Measurements from ENCODE around the gene VSIG8. TPM values are rescaled to one million over a fixed set of nuclear protein-coding genes. Genes with fewer than 3 reads are reported as not detected.

The VSIG8 gene
- total RNA-seq, 1 donor = not detected

DNA sequence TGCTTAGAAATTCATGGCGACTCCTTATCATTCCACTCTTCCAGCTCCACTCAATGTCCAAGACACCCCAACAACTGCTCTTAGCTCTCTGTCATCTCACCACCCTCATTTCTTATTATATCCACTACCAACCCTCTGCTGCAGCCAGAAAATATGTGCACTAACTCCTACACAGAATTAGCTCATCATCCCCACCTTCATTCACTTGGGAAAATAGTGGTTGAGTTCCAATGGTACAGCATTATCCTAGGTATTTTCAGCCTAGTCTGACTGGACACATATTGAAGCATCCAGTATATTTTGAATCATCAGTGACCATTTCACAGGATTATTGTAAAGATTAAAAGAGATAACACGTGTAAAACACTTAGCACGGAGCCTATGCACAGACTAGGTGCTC lies 16.7 kb upstream of the VSIG8 start:
- no peak overlapping the region for H3K4me3 ChIP-seq (ENCODE audit: low read depth, low read length)
- DNase-seq (ENCODE audit: low read depth) = no peak
- TF ChIP-seq, protein P1, sequence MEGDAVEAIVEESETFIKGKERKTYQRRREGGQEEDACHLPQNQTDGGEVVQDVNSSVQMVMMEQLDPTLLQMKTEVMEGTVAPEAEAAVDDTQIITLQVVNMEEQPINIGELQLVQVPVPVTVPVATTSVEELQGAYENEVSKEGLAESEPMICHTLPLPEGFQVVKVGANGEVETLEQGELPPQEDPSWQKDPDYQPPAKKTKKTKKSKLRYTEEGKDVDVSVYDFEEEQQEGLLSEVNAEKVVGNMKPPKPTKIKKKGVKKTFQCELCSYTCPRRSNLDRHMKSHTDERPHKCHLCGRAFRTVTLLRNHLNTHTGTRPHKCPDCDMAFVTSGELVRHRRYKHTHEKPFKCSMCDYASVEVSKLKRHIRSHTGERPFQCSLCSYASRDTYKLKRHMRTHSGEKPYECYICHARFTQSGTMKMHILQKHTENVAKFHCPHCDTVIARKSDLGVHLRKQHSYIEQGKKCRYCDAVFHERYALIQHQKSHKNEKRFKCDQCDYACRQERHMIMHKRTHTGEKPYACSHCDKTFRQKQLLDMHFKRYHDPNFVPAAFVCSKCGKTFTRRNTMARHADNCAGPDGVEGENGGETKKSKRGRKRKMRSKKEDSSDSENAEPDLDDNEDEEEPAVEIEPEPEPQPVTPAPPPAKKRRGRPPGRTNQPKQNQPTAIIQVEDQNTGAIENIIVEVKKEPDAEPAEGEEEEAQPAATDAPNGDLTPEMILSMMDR (IDR thresholded peaks at IDR 0.05; ENCODE audit: insufficient read depth, low read length) = no peak

DNA sequence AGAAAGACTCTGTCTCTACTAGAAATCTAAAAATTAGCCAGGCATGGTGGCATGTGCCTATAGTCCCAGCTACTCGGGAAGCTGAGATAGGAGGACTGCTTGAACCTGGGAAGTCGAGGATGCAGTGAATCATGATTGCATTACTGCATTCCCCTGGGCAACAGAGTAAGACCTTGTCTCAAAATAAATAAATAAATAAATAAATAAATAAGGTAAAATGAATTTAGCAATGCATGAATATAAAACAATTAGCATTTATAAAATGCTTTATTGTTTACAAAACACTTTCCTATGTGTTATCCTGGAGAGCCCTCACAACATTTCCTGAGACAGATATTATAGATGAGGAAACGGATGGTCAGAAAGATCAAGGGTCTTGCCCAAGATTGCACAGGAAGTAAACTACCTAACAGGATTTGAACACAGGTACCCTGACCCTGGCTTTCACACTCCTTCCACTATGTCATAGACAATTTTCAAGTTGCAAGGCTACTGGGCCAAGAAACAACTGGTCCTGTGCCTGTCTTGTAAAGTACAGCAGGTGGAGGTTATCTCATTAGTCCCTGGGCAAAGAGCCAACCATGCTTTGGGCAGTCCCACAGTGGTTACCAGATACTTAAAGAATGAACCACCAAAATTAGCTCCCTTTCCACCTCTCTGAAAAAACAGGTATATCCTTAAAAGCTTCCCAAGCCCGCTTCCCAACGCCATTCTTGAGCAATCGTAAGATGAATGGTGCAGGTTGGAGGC lies 15.4 kb upstream of the VSIG8 start:
- DNase-seq (ENCODE audit: low read depth) = no peak
- no peak overlapping the region for H3K4me3 ChIP-seq (ENCODE audit: low read depth, low read length)
- TF ChIP-seq, protein P1 (IDR thresholded peaks at IDR 0.05; ENCODE audit: insufficient read depth, low read length) = no peak

DNA sequence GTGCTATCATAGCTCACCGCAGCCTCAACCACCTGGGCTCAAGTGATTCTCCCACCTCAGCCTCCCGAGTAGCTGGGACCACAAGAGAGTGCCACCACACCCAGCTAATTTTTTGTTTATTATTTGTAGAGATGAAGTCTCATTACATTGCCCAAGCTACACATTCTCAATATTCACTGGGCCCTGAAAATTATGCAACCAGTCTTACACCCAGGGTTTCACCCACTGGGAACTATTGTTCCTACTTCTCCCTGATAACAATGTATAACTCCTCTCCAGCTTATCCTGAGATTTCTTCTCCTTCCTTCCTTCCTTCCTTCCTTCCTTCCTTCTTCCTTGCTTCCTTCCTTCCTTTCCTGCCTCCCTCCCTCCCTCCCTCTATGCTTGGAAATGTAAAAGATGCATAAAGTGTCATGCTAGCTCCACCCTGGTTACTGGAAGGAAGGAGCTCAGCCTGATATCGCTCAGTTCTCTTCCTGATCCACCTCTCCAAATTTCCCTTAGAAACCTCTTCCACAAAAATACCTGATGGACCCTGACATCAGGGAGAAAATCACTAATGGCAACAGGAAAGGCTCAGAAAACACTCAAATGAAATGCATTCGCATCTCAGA lies 11.2 kb upstream of the VSIG8 start:
- no peak overlapping the region for H3K4me3 ChIP-seq (ENCODE audit: low read depth, low read length)
- no peak for DNase-seq (ENCODE audit: low read depth)
- TF ChIP-seq, protein P1 (IDR thresholded peaks at IDR 0.05; ENCODE audit: insufficient read depth, low read length) = no peak

DNA sequence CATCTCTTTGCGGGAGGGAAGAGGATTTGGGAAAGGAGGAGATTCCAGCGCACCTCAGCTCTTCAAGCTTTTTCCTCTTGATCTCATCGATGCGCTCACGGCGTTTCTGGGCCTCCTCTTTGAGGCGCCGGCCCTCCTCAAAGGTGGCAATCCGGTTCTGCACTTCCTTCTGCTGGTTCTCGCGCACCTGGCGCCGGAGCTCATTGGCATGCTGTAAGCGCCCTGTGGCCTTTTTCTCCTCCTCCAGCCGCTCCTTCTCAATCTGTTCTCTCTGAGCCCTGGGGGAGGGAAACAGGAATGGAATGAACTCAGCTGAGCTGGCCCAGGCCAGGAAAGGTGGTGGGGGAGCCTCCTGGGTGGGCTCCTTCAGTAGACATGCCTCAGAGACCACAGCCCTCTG lies 10.4 kb upstream of the VSIG8 start:
- TF ChIP-seq, protein P1 (IDR thresholded peaks at IDR 0.05; ENCODE audit: insufficient read depth, low read length) = no peak
- H3K4me3 ChIP-seq (ENCODE audit: low read depth, low read length) = no peak overlapping the region
- DNase-seq (ENCODE audit: low read depth) = no peak

DNA sequence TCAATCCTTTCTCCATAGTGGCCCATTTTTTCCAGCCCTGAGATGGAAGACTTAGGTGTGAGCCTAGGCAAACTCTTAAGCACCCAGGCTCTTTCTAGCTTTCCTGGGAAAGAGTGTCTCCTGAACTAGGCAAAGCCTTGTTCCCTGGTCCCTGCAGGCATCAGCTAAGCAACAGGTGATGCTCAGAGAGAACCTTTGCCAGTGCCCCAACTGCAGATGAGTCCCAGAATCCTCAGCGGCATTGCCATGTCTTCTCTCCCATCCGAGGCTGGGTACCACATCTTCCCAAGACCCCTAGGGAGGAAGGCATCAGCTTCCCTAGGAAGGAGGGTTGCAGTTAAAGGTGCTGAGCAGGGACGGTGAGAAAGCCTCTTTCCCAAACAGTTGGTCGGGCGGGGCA lies 8.2 kb upstream of the VSIG8 start:
- TF ChIP-seq, protein P1 (IDR thresholded peaks at IDR 0.05; ENCODE audit: insufficient read depth, low read length) = no peak
- DNase-seq (ENCODE audit: low read depth) = no peak
- no peak overlapping the region for H3K4me3 ChIP-seq (ENCODE audit: low read depth, low read length)

DNA sequence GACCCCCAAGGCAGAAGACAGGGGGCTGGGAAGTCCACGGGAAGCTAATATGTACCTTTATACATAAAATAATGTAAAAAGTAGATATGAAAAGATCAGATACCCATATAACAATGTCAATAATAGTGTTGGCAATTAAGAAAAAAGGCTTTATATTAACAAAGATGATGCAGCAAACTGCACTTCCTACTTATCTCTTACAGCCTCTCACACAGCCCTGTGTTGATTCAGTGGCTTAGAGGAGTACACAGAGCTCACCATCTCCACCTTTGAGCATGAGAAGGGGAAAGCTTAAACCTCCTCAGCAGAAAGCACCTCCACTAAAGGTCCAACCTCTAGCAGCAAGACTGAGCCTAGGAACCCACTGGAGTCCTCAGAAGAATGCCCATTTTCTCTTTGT lies 7.2 kb upstream of the VSIG8 start:
- no peak for DNase-seq (ENCODE audit: low read depth)
- no peak overlapping the region for H3K4me3 ChIP-seq (ENCODE audit: low read depth, low read length)
- TF ChIP-seq, protein P1 (IDR thresholded peaks at IDR 0.05; ENCODE audit: insufficient read depth, low read length) = no peak
